HG02798 (cell line): ENCODE data around the gene SELENOS.

Experiments
- ATAC-seq: cut with Tn5 transposase; IDR thresholded peaks from one replicate; pipeline ENCODE4 v1.9.1; 2021; ENCODE audit warnings: mild to moderate bottlenecking; ENCODE audit not compliant: unreplicated experiment, poor library complexity

SELENOS gene

GRCh38 chr15:101254157-101255050 lies 22.9 kb downstream of the SELENOS start:
- ATAC-seq: no peak

GRCh38 chr15:101252836-101253235 lies 24.4 kb downstream of the SELENOS start:
- no peak for ATAC-seq

GRCh38 chr15:101251830-101252820 lies 25.2 kb downstream of the SELENOS start, which contains the start of gene CHSY1:
CHSY1 (minus strand) TSS chr15:101252048; CDS start chr15:101251456, 592 bp downstream.
- ATAC-seq: peak; percentile 81

- ATAC-seq: peak; percentile 41
Measured at GRCh38 chr15:101250873-101251829, 26.1 kb downstream of the SELENOS start.

GRCh38 chr15:101250341-101250831 lies 26.9 kb downstream of the SELENOS start:
- ATAC-seq: no peak

GRCh38 chr15:101248274-101248673 lies 29.0 kb downstream of the SELENOS start:
- no peak for ATAC-seq

- no peak for ATAC-seq
Measured at GRCh38 chr15:101246824-101247745, 30.2 kb downstream of the SELENOS start.

- ATAC-seq: no peak
Measured at GRCh38 chr15:101246391-101246790, 30.9 kb downstream of the SELENOS start.

- no peak for ATAC-seq
Measured at GRCh38 chr15:101244889-101245668, 32.2 kb downstream of the SELENOS start.

- ATAC-seq: no peak
Measured at GRCh38 chr15:101244036-101244781, 33.1 kb downstream of the SELENOS start.

GRCh38 chr15:101243420-101243819 lies 33.9 kb downstream of the SELENOS start:
- ATAC-seq: no peak

- ATAC-seq: no peak
Measured at GRCh38 chr15:101242999-101243336, 34.3 kb downstream of the SELENOS start.

- peak; percentile 81 for ATAC-seq
Measured at GRCh38 chr15:101242160-101242998, 34.9 kb downstream of the SELENOS start.

GRCh38 chr15:101240358-101240757 lies 36.9 kb downstream of the SELENOS start:
- no peak for ATAC-seq

GRCh38 chr15:101239724-101240136 lies 37.6 kb downstream of the SELENOS start:
- no peak for ATAC-seq

- ATAC-seq: no peak
Measured at GRCh38 chr15:101237251-101237650, 40.0 kb downstream of the SELENOS start.
